Left lung (tissue), 10 donors: ENCODE results near the gene ZEB2. TPM values are rescaled to one million over a fixed set of nuclear protein-coding genes. Genes with fewer than 3 reads are reported as not detected.

ENCODE experiments used
- ATAC-seq: fragments of 200-7000 bp; cut with Tn5 transposase; one replicate; pipeline ENCODE4 v1.9.1; 2020; ENCODE audit warnings: moderate library complexity
- DNase-seq, 4 donors: peaks; one replicate each; pipeline ENCODE4 v3.0.0-alpha.2; 2013 to 2020
- H3K27ac ChIP-seq, 2 donors: fragments of 200-600 bp; sonication (generic) in 1 of 2; one replicate each; pipeline versions ENCODE4 v1.5.0 to v1.8.0; 2020 to 2021
- H3K27me3 ChIP-seq, 2 donors: fragments of 200-600 bp; sonication (generic) in 1 of 2; one replicate each; pipeline versions ENCODE4 v1.5.0 to v1.8.0; 2020 to 2021
- H3K36me3 ChIP-seq, 2 donors: fragments of 200-600 bp; sonication (generic) in 1 of 2; one replicate each; pipeline versions ENCODE4 v1.5.0 to v1.8.0; 2020 to 2021
- H3K4me1 ChIP-seq, 2 donors: fragments of 200-600 bp; one replicate each; pipeline ENCODE4 v1.8.0; 2021
- H3K4me3 ChIP-seq, 2 donors: fragments of 200-600 bp; sonication (generic) in 1 of 2; one replicate each; pipeline versions ENCODE4 v1.5.0 to v1.8.0; 2020 to 2021; ENCODE audit warnings: mild to moderate bottlenecking in 1 of 2
- H3K9me3 ChIP-seq, 2 donors: fragments of 200-600 bp; sonication (generic) in 1 of 2; one replicate each; pipeline versions ENCODE4 v1.5.0 to v1.8.0; 2020 to 2021
- intact Hi-C, 2 donors: fragments of 100-400 bp; cut with DNase I; formaldehyde crosslinking; loops; one replicate each; pipeline versions ENCODE4 v1.11.2 to v1.14.2; 2022
- polyA plus RNA-seq, 6 donors: library from polyadenylated mRNA; unstranded; fragments of 120-200 nt; gene quantifications; one replicate each; pipeline ENCODE4 v1.2.1, GENCODE V29; 2013; ENCODE audit not compliant: insufficient read length in 6 of 6
- total RNA-seq, 2 donors: library from RNA; stranded (reverse); fragmentation: NEBNext Ultra II Directional; extraction: Animal tissue kit (Norgen Biotek cat#: 25700); gene quantifications; one replicate each; pipeline ENCODE4 v1.2.1, GENCODE V29; 2021
- TF ChIP-seq, protein P1 (sequence below), 2 donors: fragments of 200-600 bp; sonication (generic) in 1 of 2; IDR thresholded peaks; one replicate each; pipeline versions ENCODE4 v1.5.0 to v1.8.0; 2021; ENCODE audit warnings: antibody characterized with exemption in 2 of 2
- donor health status: DM: no; HTN: yes; CAD: no.
- donor health status: DM: no; HTN: no; CAD: no.

The ZEB2 gene
- total and polyA plus RNA-seq, 8 donors: 141 to 292 (median 271) TPM

DNA sequence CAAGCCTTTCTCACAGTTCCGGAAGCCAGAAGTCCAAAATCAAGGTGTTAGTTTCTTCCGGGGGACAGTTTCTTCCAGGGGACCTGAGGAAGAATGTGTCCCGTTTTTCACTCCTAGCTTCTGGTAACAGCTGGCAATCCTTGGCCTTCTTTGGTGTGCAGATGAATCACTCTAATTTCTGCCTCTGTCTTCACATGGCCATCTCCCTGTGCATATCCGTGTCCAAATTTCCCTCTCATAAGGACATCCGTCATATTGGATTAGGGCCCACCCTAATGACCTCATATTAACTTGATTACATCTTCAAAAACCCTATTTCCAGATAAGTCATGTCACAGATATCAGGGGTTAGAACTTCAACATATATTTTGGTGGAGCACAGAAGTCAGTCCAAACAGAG, 141.4 kb downstream of the ZEB2 start:
- intact Hi-C loops: no loop called here
- Histone ChIP-seq H3K4me3 (no peak overlapping the region), H3K9me3 (no peaks in the 10 kb centered on the region), H3K4me1 (peaks cover 0 to 84% of the 10 kb centered on the region in 2 donors), H3K27me3 (no peaks in the 10 kb centered on the region), H3K27ac (peak overlapping the region in 1 of 2 donors; percentile 48), H3K36me3 (no peaks in the 10 kb centered on the region)
- TF ChIP-seq, protein P1, sequence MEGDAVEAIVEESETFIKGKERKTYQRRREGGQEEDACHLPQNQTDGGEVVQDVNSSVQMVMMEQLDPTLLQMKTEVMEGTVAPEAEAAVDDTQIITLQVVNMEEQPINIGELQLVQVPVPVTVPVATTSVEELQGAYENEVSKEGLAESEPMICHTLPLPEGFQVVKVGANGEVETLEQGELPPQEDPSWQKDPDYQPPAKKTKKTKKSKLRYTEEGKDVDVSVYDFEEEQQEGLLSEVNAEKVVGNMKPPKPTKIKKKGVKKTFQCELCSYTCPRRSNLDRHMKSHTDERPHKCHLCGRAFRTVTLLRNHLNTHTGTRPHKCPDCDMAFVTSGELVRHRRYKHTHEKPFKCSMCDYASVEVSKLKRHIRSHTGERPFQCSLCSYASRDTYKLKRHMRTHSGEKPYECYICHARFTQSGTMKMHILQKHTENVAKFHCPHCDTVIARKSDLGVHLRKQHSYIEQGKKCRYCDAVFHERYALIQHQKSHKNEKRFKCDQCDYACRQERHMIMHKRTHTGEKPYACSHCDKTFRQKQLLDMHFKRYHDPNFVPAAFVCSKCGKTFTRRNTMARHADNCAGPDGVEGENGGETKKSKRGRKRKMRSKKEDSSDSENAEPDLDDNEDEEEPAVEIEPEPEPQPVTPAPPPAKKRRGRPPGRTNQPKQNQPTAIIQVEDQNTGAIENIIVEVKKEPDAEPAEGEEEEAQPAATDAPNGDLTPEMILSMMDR (IDR thresholded peaks at IDR 0.05): no peak
- DNase-seq (no peak), ATAC-seq (no peak)

DNA sequence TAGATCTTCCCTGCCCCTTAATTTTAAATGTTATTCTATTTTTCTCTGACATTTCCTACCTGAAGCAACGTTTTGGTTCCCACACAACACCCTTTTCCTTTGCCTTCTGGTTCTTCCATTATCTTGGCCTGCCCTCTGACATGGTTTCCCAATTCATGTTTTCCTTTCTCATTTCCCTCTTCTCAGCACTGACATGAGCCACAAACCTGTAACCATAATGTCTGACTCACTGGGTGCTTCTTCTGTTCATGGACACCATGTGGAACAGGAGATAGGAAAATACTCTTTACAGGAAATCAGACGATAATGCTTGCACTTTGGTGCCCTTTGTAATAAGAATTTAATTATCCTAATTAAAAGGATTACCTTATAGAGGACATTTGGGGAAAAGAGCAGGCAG, 142.0 kb downstream of the ZEB2 start:
- Histone ChIP-seq H3K4me3 (no peak overlapping the region), H3K36me3 (no peaks in the 10 kb centered on the region), H3K4me1 (peaks cover 0 to 85% of the 10 kb centered on the region in 2 donors), H3K27me3 (no peaks in the 10 kb centered on the region), H3K27ac (peak overlapping the region in 1 of 2 donors; percentile 48), H3K9me3 (no peaks in the 10 kb centered on the region)
- no peak for DNase-seq
- intact Hi-C loops: no loop called here
- ATAC-seq: peak; percentile 32
- TF ChIP-seq, protein P1 (IDR thresholded peaks at IDR 0.05): no peak

DNA sequence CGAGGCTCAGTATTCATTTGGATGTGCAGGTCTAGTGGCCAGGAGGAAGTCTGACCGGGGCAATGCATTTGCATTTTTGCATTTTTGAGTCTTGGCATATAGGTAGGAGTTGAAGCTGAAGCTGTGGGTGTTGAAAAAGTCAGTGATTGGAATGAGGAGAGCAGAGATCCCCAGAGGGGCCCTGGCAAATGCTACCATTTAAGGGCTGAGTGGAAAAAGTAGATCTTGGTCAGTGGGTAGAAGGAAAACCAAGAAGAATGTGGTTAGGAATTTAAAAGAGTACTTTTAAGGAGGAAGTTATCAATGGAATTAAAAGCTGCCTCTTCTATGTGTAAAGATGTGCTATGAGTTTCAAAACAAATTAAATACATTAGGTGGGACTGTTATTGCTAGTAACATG, 143.0 kb downstream of the ZEB2 start:
- intact Hi-C loops: no loop called here
- Histone ChIP-seq H3K9me3 (no peaks in the 10 kb centered on the region), H3K27me3 (no peaks in the 10 kb centered on the region), H3K36me3 (no peaks in the 10 kb centered on the region), H3K4me1 (peaks cover 0 to 85% of the 10 kb centered on the region in 2 donors), H3K27ac (peak overlapping the region in 1 of 2 donors; percentile 38), H3K4me3 (no peak overlapping the region)
- TF ChIP-seq, protein P1 (IDR thresholded peaks at IDR 0.05): no peak
- ATAC-seq (no peak), DNase-seq (no peak)

DNA sequence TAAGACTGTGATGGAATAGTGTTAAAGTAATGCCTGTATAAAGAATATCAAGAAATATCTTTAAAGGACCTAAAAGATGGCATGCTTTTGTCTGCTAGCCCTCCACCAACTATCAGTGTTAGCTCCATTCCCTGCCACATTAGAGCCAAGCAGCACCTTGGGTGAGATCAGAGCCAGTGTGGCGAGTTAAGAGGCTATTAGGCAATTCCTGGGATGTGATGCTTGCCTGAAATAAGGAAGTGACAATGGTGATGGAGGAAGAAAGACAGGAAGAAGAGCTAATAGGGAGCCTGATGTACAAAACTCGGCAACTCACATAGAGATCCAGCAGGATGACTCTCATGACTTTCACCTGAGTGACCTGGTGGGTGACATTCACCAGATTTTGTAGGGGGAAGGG, 143.5 kb downstream of the ZEB2 start:
- Histone ChIP-seq H3K9me3 (no peaks in the 10 kb centered on the region), H3K27ac (peak overlapping the region in 1 of 2 donors; percentile 38), H3K36me3 (no peaks in the 10 kb centered on the region), H3K4me3 (no peak overlapping the region), H3K27me3 (no peaks in the 10 kb centered on the region), H3K4me1 (peaks cover 0 to 85% of the 10 kb centered on the region in 2 donors)
- ATAC-seq: no peak
- DNase-seq: no peak
- TF ChIP-seq, protein P1 (IDR thresholded peaks at IDR 0.05): no peak
- intact Hi-C loops: no loop called here

DNA sequence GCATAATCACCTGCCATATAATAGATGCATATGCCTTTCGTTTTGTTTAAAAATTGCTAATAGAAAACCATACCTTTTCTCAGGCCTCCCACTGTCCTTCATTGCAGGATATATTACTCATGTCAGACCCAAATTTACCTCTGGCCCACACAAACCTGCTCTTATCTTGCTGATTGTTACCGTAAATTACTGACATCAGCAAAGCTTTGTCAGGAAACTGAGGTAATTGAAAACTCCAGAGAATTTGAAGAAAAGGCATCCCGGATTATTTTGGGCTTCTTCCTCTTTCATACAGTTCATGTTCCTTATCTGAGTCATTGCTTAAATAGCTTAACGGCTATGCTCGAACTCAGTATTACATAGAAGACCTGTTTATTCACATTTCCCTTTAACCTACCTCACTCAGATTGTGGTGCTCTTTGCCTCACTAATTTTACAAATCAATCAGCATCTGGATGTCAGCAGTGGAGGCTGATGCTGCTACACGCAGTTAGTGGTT, 145.7 kb downstream of the ZEB2 start:
- ATAC-seq (peak; percentile 35), DNase-seq (no peak)
- Histone ChIP-seq H3K4me1 (peaks cover 0 to 72% of the 10 kb centered on the region in 2 donors), H3K27me3 (no peaks in the 10 kb centered on the region), H3K9me3 (no peaks in the 10 kb centered on the region), H3K27ac (no peak overlapping the region), H3K36me3 (no peaks in the 10 kb centered on the region), H3K4me3 (no peak overlapping the region)
- TF ChIP-seq, protein P1 (IDR thresholded peaks at IDR 0.05): no peak
- intact Hi-C loops: no loop called here
